ENCODE measurements around the gene CCDC154. TPM values are rescaled to one million over a fixed set of nuclear protein-coding genes. Genes with fewer than 3 reads are reported as not detected.

Gene CCDC154
- total and polyA plus RNA-seq, 2 experiments from 2014 or later: 0.31 TPM; not detected in 1

DNA sequence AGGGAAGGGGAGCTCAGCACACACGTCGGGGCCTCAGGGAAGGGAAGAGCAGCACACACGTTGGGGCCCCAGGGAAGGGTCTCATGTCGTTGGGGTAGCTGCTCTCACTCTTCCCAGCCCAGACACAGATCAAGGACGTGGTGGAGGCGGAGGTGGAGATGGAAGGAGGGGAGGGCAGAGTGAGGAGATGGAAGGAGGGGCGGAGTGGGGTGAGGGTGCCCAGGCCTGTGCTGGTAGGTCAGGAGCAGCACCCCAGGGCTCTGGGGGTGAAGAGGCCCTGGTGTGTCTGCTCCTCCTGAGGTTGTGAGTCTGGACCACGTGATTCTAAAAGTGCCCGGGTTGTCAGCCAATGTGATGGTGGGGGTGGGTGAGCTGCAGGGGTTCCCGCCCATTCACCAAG lies 15.6 kb upstream of the CCDC154 start:
- no peaks in the 10 kb centered on the region for H3K4me1 ChIP-seq (ENCODE audit: insufficient read depth)
- H4K20me1 ChIP-seq (replicated peaks; ENCODE audit: insufficient read depth): peaks cover 4% of the 10 kb centered on the region
- H3K27me3 Mint-ChIP-seq (ENCODE audit: insufficient read depth, low read depth, poor library complexity): no peaks in the 10 kb centered on the region
- DNase-seq (ENCODE audit: low spot score) (no peak), ATAC-seq (no peak)
- no peak overlapping the region for H2AFZ ChIP-seq
- H3K4me2 ChIP-seq: no peak overlapping the region
- H3K4me3 ChIP-seq: no peak overlapping the region
- H3K36me3 ChIP-seq (ENCODE audit: insufficient read depth): no peaks in the 10 kb centered on the region
- H3K4me3 Mint-ChIP-seq: no peak overlapping the region
- H3F3A ChIP-seq (replicated peaks; ENCODE audit: low read depth): no peaks in the 10 kb centered on the region
- H3K27ac Mint-ChIP-seq: no peak overlapping the region
- no peaks in the 10 kb centered on the region; the same call in 2 of the 3 replicates for H3K4me1 Mint-ChIP-seq
- TF ChIP-seq ZNF462 (CRISPR knock-in tag; IDR thresholded peaks at IDR 0.05): no peak
- TF ChIP-seq EZH2phosphoT487 (IDR thresholded peaks at IDR 0.05; ENCODE audit: unreplicated experiment): no peak
- no peaks in the 10 kb centered on the region for H3K9me3 Mint-ChIP-seq
- H3K9me2 ChIP-seq (ENCODE audit: insufficient read depth): no peaks in the 10 kb centered on the region
- peaks cover 8% of the 10 kb centered on the region for H3K36me3 Mint-ChIP-seq (ENCODE audit: low read depth)
- H3K27ac ChIP-seq (ENCODE audit: low read depth): no peak overlapping the region
- H3K79me2 ChIP-seq (replicated peaks; ENCODE audit: insufficient read depth): no peaks in the 10 kb centered on the region; the same call in 1 of the 2 replicates
- H3K27me3 ChIP-seq (ENCODE audit: insufficient read depth): no peaks in the 10 kb centered on the region

DNA sequence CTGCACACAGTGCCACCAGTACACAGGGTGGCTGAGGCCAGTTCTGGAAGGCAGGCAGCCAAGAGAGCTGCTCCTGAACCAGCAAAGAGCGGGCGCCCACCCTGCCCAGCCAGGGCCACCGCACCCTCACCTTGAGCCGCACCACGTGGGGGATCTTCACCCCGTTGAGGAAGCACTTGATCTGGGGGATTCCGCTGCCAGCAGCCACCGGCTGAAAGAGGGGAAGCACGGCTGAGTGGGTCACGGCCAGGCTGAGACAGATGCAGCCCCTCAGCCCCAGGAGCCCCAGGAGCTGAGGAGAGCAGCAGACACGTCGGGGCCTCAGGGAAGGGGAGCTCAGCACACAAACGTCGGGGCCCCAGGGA lies 14.6 kb upstream of the CCDC154 start:
- ATAC-seq: no peak
- TF ChIP-seq ZNF462 (CRISPR knock-in tag; IDR thresholded peaks at IDR 0.05): no peak
- TF ChIP-seq, protein P1, sequence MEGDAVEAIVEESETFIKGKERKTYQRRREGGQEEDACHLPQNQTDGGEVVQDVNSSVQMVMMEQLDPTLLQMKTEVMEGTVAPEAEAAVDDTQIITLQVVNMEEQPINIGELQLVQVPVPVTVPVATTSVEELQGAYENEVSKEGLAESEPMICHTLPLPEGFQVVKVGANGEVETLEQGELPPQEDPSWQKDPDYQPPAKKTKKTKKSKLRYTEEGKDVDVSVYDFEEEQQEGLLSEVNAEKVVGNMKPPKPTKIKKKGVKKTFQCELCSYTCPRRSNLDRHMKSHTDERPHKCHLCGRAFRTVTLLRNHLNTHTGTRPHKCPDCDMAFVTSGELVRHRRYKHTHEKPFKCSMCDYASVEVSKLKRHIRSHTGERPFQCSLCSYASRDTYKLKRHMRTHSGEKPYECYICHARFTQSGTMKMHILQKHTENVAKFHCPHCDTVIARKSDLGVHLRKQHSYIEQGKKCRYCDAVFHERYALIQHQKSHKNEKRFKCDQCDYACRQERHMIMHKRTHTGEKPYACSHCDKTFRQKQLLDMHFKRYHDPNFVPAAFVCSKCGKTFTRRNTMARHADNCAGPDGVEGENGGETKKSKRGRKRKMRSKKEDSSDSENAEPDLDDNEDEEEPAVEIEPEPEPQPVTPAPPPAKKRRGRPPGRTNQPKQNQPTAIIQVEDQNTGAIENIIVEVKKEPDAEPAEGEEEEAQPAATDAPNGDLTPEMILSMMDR (conservative IDR thresholded peaks at IDR 0.05; ENCODE audit: low read depth in 2 of 2): no peak
- TF ChIP-seq JUNB (IDR thresholded peaks at IDR 0.05; ENCODE audit: unreplicated experiment): no peak

More for the DNA sequence above, 14.6 kb upstream of the CCDC154 start:
- no peak overlapping the region for H3K27ac ChIP-seq (ENCODE audit: low read depth)
- H2AFZ ChIP-seq: no peak overlapping the region
- no peak overlapping the region for H3K4me3 Mint-ChIP-seq
- DNase-seq (ENCODE audit: low spot score): no peak
- H3K9me2 ChIP-seq (ENCODE audit: insufficient read depth): no peaks in the 10 kb centered on the region
- H3K27ac Mint-ChIP-seq: no peak overlapping the region
- H3K4me3 ChIP-seq: no peak overlapping the region
- H3K4me2 ChIP-seq: no peak overlapping the region
- H3F3A ChIP-seq (replicated peaks; ENCODE audit: low read depth): no peaks in the 10 kb centered on the region
- no peaks in the 10 kb centered on the region for H3K36me3 ChIP-seq (ENCODE audit: insufficient read depth)
- H3K79me2 ChIP-seq (replicated peaks; ENCODE audit: insufficient read depth): no peaks in the 10 kb centered on the region; the same call in 1 of the 2 replicates
- peaks cover 4% of the 10 kb centered on the region for H4K20me1 ChIP-seq (replicated peaks; ENCODE audit: insufficient read depth)
- H3K4me1 ChIP-seq (ENCODE audit: insufficient read depth): no peaks in the 10 kb centered on the region
- H3K27me3 Mint-ChIP-seq (ENCODE audit: insufficient read depth, low read depth, poor library complexity): no peaks in the 10 kb centered on the region
- H3K4me1 Mint-ChIP-seq: no peaks in the 10 kb centered on the region; the same call in 2 of the 3 replicates
- no peaks in the 10 kb centered on the region for H3K27me3 ChIP-seq (ENCODE audit: insufficient read depth)
- no peaks in the 10 kb centered on the region for H3K9me3 Mint-ChIP-seq
- peaks cover 8% of the 10 kb centered on the region for H3K36me3 Mint-ChIP-seq (ENCODE audit: low read depth)

Data from GM23338 (cell line).